Astrocyte (in vitro differentiated cells and primary cell): ENCODE measurements around the gene MATCAP1.

Source experiments
- EZH2 ChIP-seq: IDR thresholded peaks from 2 replicates; pipeline ENCODE4 v1.6.1; 2012; ENCODE audit warnings: mild to moderate bottlenecking, low read length, inconsistent platforms; ENCODE audit not compliant: insufficient read depth
- TF ChIP-seq, protein P1 (sequence below): IDR thresholded peaks from 2 replicates; pipeline ENCODE4 v1.5.1; 2011; ENCODE audit warnings: low read depth, mild to moderate bottlenecking, inconsistent platforms, low read length, moderate library complexity; ENCODE audit not compliant: insufficient read depth

DNA sequence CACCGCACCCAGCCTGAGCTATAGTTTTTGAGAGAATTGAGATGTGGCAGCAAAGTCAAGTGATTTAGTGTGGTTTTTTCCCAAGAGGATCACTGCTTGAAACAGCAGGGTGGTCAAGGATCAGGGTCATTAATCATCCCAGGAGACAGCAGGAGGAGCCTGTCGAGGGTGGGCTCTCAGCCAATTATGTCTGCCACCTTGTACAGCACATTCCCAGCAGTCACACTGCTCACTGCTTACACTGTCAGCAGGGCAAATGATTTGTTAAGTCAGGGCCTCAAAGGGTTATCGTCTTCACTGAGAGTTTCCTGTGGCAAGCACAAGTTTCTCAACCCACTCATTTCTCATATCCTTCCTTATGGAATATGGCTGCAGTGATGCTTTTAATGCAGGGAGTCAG lies 46.2 kb downstream of the MATCAP1 start:
- TF ChIP-seq, protein P1, sequence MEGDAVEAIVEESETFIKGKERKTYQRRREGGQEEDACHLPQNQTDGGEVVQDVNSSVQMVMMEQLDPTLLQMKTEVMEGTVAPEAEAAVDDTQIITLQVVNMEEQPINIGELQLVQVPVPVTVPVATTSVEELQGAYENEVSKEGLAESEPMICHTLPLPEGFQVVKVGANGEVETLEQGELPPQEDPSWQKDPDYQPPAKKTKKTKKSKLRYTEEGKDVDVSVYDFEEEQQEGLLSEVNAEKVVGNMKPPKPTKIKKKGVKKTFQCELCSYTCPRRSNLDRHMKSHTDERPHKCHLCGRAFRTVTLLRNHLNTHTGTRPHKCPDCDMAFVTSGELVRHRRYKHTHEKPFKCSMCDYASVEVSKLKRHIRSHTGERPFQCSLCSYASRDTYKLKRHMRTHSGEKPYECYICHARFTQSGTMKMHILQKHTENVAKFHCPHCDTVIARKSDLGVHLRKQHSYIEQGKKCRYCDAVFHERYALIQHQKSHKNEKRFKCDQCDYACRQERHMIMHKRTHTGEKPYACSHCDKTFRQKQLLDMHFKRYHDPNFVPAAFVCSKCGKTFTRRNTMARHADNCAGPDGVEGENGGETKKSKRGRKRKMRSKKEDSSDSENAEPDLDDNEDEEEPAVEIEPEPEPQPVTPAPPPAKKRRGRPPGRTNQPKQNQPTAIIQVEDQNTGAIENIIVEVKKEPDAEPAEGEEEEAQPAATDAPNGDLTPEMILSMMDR: no peak
- no peak for TF ChIP-seq EZH2
